Stimulated activated CD8-positive, alpha-beta memory T cell treated with anti-CD3 and anti-CD28 coated beads, Interleukin-12 subunit alpha, Interleukin-12 subunit beta, amount 100 ng/mL, for 4 hours (primary cell): ENCODE results near the gene BCL11B.

ENCODE experiments used
- DNase-seq: peaks from one replicate; pipeline ENCODE4 v3.0.0-alpha.2; 2020; ENCODE audit warnings: low read depth

BCL11B gene

GRCh38 chr14:99254328-99255009, 17.5 kb downstream of the BCL11B start:
- no peak for DNase-seq

- no peak for DNase-seq
Measured at GRCh38 chr14:99253890-99254289, 18.1 kb downstream of the BCL11B start.

DNA sequence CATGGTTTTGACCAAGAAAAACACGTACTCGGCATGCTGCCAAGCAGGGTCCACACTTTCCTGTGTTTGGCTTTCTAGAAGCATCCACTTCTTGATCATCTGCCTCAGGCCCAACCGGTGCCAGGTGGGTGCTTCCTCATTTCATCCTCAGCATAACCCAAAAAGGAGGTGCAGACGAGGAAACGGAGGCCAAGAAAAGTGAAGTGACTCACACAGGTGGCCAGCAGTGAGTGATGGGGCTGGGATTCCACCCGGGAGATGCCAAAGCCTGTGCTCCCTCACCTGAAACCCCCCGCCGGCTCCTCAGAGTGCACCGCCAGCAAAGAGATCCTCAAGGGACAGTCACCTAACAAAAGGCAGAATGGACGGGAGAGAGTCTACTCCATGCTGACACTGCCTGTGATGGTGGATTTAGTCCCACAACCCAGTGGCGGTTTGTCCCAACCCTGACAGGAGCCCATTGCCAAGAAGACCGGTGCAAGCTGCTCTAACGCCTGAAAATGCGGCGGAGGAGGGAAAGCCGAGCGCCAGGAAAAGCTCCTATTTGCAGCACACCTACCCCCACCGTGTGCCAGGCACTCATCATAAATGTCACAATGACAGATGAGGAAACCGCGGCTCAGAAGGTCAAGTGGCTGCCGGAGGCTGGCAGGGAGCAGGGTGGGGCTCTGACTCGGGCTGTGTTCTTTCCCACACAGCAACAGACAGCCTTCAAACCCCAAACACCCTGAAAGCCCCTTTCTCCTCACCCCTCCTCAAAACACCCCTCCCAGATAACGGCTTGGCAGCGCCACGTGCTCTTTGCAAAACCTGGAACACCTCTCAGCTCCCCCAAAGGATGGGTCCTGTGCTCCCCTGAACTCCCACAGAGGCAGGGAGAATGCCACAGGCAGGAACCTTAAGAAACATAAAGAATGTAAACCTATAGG, 18.8 kb downstream of the BCL11B start:
- no peak for DNase-seq

DNA sequence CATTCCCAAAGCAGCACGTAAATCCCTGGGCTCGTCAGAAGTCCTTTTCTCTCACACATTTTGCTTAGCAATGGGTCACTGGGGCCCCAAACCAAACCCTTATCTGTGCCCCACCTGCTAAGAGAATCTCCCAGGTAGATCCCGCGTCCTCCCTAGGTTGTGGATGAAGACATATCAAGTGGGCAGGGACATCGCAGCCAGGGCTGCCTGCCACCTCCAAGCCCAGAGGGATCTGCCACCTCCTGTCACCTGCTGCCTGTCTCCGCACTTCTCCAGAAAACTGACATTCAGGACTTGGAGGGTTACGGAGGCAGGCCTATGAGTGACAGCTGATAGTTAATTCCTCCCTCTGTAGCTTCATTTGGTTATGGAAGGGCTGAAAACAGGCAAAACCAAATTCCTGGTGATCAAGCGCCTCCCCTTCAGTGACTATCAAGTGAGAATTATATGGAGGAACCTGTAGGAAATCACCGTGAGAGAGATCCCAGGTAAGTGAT, 19.5 kb downstream of the BCL11B start:
- DNase-seq: no peak

DNA sequence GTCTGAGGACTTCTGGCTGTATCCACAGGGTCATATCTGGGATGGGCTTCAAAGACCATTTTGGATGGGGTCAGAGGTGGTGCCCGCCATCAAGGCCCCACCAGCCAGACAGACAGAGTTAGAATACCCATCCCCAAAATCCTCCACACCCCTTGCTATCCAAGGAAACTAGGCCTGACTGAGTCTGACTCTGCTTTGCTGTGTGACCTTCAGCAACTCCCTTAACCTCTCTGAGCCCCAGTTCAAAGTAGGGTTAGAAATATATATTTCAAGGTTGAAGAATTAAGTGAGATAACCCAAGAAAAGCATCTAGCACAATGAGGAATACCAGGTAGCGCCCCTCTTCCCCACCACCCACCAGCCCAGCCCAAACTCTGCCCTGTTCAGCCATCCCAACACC, 20.3 kb downstream of the BCL11B start:
- no peak for DNase-seq

DNA sequence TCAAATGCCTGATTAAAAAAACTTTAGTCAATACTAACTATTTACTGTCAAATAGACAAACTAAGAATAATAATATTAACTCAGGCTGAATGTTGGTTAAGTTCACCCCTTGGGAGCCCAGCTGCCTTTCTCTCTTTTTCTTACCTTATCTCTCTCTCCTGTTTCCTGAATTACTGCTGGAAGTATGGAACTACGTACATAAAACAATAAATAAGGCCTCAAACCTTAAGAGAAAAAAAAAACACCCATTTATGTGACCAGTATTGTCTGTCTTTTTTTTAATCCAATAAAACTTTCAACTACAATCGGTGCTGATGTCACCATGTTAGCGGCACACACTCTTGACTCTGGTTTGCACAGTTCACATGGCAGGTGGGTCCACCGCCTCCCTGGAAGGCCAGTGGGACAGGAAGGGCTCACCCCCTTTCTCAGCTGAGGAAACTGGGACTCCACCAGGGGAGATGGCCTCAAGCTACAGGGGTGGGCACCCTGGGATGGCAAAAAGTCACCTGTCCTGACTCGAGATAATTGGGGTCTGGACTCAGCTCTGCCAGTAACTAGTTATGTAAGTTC, 21.3 kb downstream of the BCL11B start:
- DNase-seq: no peak

DNA sequence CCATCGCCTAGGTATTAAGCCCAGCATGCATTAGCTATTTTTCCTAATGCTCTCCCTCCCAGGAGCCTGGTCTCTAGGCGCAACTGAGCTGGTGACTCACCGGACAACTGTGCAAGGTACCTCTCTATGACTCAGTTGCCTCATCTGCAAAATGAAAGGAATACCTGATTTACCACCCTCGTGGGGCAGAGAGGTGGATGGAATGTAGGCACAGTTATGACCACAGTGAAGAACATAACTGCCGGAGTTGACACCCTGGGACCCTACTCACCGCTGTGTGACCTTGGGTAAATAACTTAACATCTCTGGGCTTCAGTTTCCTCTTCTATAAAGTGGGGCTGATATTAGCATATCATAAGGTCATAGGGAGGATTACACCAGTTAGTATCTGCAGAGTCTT, 22.6 kb downstream of the BCL11B start:
- DNase-seq: no peak

DNA sequence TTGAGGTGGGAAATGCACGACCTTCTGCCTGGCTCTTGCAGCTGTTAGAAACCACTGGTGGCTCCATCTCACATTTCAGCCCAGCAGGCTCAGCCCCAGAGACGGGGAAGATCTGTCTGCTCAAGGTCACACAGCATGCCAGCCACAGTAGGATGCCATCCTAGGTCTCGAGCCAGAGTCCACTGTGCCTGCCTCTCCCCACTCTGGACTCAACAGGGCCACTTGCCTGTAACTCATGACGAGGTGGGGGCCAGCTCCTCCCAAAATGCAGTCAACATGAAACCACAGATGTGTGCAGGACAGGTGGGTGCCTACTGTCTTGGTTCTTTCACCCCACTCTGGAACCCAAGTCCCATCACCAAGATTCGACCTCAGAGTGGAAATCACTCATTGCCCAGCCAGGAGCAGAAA, 23.2 kb downstream of the BCL11B start:
- no peak for DNase-seq

DNA sequence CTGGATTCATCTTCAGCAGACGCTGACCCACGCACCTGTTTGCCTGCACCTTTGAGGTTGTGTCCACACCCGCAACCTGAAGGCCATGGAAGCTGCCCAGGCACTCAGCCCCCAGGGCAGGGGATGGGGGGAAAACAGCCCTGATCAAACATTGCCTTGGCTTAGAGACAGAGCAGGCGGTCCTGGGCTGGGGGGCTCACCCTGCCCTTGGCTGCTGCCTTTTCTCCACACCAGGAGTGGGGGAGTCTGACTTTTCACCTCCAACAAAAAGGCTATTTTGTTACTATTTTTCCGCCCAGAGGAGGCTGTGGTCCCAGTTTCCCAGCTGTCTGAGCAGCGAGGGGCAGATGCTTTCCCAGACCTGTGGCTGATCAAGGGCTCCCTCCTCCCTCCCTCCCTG, 24.2 kb downstream of the BCL11B start:
- no peak for DNase-seq

DNA sequence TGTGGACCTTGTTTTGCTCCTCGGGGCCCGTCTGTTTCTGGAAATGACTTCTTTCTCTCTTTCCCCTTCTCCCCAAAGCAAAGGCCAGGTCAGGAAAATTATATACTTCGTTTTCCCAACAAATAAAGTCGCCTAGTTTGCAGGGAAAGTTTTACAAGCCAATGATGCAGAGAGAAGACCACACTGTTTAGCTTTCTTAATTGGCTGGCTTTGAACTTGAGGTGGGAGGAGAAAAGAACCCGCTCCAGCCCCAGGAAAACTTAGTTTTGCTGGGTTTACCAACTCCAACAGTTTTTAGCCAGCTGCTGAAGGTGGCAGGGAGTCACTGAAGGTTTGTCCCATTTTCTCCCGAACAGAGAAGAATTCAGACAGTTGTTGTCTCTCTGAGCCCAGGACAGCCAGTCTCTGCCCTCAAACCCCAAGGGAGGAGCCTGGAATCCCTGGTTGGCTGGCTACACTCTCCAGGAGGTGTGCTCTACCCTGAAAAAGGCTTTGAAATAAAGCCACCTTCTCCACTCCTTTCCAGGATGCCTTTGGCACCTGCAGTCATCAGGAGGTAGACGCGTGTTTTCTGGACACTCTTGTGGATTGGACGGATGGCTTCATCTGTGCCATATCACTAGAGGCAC, 24.8 kb downstream of the BCL11B start:
- no peak for DNase-seq

DNA sequence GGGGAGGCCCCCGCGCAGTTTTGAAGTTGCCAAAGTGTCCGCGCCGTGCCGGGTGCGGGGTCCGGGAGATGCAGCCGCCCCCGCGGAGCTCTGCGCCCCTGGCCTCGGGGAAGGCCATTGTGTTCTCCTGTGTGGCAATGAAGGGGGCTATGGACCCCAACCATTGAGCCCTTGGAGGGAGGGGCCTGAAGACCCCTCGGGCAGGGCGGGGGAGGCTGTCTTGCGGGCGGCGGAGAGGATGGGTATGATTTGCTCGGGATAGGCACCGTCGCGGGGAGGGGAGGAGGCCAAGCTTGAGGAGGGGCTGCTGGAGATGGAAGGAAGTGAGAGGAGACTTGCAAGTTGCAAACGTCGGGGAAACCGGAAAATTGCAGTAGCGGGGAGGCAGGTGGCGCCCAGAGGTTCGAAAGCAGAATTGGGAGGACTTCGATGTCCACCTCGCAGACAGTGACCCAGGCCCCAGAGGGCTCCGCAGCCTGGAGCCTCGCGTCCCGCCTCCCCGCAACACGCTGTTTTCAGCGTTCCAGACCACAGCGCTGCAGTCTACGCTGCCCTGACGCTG, 25.4 kb downstream of the BCL11B start:
- no peak for DNase-seq

DNA sequence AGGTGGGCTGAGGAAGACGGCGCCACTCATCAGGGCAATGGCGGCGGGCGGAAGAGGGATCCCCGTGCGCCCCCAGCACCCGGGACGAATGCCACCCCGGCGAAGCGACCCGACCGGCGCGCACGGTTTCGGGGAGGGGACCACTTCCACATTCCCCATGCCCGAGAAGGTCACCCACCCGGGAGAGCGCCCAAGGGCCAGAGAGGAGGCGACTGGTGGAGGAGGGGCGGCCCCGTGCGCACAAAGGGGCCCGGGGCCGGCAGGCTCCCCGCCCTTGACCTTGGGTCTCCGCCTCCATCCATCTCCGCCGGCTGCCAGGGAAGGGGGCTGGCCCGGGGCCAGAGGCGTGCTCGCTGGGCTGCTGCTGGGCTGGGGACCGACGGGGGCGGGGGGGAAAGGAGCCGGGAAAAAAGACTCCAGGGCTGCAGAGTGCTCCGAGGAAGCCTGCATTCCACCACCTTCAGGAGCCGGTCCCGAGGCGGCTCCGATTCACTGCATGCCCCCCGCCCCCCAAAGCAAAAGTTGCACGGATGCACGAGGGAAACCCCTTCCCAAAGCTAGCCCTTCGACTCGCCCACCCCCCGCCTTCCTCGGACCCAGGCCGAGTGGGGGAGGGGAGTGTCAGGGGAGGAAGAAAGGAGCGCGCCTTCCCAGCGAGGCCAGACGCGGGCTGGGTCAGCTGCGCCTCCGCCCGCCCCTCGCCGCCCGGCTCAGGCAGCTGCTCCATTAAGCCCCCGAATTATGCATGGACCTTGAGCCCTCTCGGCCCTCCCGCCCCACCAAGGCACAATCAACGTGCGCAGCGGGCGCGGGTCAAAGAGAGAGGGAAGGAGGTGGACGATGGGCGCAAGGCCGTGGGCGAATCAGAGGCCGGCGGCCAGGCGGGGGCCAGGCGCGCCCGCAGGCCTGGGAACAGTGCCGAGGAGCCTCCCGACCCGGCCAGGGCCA, 26.2 kb downstream of the BCL11B start:
- no peak for DNase-seq

- DNase-seq: no peak
Measured at GRCh38 chr14:99244941-99245563, 26.9 kb downstream of the BCL11B start.

DNA sequence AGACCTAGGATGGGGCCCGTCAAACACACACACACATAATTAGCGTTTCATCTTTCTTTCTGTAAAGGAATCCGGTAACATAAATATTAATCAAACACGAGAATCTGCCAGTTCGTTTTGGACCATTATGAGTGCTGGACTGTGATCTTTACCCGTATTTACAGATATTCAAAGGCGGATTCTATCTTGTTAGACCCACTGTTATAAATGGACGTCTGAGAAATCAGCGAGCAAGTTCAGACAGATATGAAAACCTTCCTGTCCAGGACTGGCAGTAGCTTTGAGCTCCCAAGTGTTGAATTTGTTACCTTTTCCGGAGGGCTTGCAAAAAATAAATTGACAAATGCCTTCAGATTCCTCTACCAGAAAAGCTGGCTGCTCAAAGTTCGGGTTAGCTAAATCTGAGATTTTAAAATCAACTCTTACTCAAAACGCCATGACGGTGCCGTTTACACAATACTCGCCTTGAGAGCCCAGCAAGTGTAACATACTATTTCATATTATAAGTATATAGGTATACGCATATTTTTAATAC, 27.6 kb downstream of the BCL11B start:
- no peak for DNase-seq

GRCh38 chr14:99242816-99243721, 28.9 kb downstream of the BCL11B start:
- DNase-seq: no peak

DNA sequence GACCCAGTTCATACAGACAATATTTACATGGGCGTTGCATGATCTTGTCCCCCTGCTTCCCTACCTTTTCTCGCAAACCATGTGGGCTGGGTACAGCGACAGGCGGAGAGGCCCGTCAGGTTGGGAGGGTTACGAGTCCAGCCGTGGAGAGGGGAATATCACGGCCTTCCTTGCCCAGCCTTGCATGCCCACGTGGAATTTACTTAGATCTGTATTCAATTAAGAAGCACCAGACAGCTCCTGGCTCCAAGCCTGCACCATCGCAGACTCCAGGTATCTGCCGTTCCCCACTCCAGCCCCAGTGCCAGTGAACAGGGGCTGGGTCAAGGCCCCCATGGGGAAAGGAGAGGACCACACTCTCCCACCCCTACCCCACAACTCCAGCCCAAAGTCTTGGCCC, 29.8 kb downstream of the BCL11B start:
- DNase-seq: no peak

- DNase-seq: no peak
Measured at GRCh38 chr14:99241325-99242010, 30.5 kb downstream of the BCL11B start.

DNA sequence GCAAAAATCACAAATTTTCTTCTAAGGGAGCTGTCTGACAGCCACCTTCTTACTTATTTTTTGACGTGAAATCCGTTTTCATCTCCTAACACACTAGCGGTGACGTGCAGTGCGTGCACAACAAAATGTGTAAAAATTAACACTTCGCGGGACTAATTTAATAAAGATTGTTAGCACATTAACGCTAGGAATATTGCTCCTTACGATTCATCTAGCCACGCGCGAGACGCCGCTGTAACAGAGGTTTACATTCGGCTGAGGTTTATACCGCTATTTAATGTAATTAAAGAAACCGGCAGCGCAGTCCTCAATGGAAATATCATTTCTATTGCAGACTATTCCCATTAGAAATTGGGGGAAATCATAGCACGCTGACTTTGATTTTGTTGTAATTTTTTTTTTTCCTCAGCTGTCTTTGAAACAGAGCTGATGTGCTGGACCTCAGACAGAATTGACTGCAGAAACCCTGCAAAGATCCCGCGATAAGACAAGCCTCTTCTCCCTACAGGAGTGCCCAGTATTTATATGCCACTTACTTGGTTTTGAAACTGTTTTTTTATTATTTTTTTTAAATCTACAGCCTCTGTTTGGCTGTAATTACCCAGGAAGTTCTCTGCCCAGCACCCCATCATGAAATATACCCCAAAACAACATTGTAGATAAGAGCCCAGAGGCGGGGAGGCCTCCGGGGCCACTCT, 31.2 kb downstream of the BCL11B start:
- no peak for DNase-seq
